GM19043 (cell line): Measurements from ENCODE around the gene PIK3C2A.

Experiments used
- ATAC-seq: cut with Tn5 transposase; IDR thresholded peaks from one replicate; pipeline ENCODE4 v1.9.1; 2021; ENCODE audit warnings: low read depth; ENCODE audit not compliant: unreplicated experiment

Gene PIK3C2A

DNA sequence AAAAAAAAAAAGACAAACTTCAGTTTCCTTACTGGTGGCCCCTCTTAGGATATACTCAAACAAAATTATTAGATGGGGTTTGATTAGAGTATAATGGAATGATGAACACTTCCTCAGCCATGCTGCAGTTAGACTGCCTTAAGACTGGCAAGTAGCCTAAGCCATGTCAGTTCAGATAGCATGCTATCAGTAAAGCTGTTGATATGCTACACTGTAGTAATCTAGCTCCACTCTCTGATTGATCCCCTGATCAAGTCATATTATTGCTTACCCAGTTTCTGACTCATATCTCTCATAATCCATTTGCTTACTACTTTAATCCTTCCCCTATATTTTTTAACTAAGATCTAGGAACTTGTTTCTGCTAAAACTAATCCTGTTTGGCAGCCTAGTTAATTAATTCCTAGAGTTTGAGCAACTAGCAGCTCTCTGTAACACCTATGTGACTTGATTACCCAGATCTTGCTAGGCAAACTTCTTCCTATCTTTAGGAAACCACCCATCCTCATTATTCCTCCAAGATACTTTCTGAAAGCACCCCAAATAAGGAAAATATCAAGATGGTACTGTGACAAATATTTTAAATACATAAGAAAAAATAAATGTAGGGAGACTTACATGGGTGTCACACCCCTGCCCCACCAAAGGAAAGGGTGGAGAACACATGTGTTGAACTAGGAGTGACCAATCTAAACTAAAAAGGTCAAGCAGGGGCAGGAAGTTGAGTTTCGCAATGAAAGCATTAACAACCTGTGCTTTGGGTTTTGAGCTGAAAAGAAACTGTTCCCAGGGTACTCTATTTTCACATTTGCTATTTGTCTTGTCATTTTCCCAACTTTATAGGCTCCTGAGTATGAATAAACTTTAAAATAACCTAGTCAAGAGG lies 43.2 kb downstream of the PIK3C2A start:
- no peak for ATAC-seq

DNA sequence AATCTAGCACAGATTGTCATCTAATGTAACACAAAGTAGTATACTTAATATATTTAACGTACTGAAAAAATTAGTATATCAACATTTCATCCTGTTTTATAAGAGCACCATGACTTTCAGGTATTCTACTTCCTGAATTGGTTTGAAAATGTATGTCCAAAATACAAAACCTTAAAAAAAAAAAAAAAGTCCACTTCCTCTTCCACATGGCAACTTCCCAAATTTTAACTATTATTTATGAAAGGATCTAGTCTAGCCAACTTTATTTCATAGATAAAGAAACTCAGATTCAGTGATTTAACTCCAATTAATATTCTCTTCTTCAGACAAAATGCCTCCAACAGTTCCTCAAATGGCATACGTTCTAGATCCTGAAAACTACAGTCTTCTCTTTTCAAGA lies 44.0 kb downstream of the PIK3C2A start:
- no peak for ATAC-seq

DNA sequence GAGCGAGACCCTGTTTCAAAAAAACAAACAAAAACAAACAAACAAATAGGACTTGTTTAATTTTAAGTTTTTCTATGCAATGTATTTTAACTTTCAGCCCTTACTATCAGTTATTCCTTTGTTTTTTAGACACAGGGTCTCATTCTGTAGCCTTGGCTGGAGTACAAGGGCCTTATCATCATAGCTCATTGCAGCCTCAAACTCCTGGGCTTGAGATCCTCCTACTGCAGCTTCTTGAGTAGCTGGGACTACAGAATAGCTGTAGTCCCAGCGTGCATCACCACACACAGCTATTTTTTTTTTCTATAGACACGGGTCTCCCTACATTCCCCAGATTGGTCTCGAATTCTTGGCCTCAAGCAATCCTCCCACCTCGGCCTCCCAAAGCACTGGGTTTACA lies 44.5 kb downstream of the PIK3C2A start:
- ATAC-seq = no peak

DNA sequence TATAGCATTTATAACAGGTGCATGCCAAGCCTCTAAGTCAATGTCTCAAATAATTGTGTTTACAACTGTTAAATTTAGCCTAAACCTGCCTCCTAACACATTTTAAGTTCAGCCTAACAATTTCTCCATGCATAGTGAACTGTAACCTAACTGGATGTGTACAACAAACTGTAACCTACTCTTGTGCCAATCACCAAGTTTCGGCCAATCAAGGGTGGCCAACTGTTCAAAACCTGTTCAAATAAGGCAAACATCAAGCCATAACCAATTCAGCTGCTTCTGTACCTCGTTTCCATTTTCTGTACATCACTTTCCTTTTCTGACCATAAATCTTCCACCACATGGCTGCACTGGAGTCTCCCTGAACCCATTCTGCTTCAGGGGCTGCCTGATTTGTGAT lies 45.4 kb downstream of the PIK3C2A start:
- no peak for ATAC-seq

DNA sequence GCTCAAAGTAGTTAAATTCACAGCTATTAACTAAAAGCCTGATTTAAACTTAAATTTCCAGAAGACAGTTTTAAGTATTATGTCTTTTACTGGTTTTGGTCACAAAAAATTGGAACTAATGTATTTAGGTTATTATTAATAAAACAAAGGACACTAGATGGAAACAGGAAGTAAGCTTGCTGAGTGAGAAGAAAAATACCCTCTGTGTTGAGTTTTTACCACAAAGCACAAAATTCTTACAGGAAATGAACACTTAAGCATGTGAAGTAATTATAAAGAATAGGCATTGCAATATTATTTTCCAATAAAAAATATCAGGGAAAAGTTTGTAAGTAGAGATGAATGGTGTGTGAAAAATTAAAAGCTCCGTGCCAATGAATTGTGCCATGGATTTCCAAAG lies 46.3 kb downstream of the PIK3C2A start:
- no peak for ATAC-seq

DNA sequence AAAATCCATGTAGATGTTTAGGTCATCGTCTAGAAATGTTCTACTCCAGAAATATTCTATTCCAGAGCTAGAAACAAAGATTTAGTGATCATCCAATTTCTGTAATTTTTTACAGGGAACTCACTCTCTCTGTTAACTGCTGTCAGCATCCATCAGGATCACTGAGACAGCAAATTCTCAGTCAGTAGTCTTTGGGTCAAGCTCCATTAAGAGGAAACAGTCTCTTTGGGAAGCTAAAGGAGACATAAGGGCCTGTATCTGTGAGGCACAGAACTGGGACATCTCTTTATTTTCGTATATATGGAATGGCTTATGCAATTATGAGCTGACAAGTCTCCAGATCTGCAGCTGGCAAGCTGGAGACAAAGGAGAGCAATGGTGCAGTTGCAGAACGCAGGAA lies 48.3 kb downstream of the PIK3C2A start:
- no peak for ATAC-seq
